ENCODE results near the gene SSU72.
A peak's percentile ranks its signal among the peaks of the same experiment; 100 is the strongest.
"Not testable (repeated sequence)": the region's sequence is repeated elsewhere in the genome, so short reads cannot be mapped to it uniquely, and the experiment has no call there.

The SSU72 gene

GRCh38 chr1:1597275-1597930 lies 22.7 kb upstream of the SSU72 start:
- H3K4me3 ChIP-seq: no peak overlapping the region
- H3K27me3 ChIP-seq: peaks cover 48% of the 10 kb centered on the region
- no peak for TF ChIP-seq Cebpa-rat (IDR thresholded peaks at IDR 0.05)
- no peaks in the 10 kb centered on the region for H3K36me3 ChIP-seq
- peak overlapping the region; percentile 91 for H3K4me2 ChIP-seq
- H4K20me1 ChIP-seq: peaks cover 21% of the 10 kb centered on the region
- no peaks in the 10 kb centered on the region for H3K9me3 ChIP-seq
- peaks cover 54% of the 10 kb centered on the region for H3K4me1 ChIP-seq
- H3K27ac ChIP-seq: no peak overlapping the region
- no peak overlapping the region for H3K9ac ChIP-seq

GRCh38 chr1:1596493-1597274 lies 22.0 kb upstream of the SSU72 start:
- peaks cover 42% of the 10 kb centered on the region for H3K27me3 ChIP-seq
- H3K9me3 ChIP-seq: no peaks in the 10 kb centered on the region
- no peaks in the 10 kb centered on the region for H3K36me3 ChIP-seq
- no peak overlapping the region for H3K27ac ChIP-seq
- TF ChIP-seq Cebpa-rat (IDR thresholded peaks at IDR 0.05): no peak
- peak overlapping the region; percentile 91 for H3K4me2 ChIP-seq
- H4K20me1 ChIP-seq: peaks cover 21% of the 10 kb centered on the region
- no peak overlapping the region for H3K4me3 ChIP-seq
- H3K4me1 ChIP-seq: peaks cover 47% of the 10 kb centered on the region
- H3K9ac ChIP-seq: no peak overlapping the region

GRCh38 chr1:1595341-1595740 lies 20.7 kb upstream of the SSU72 start:
- H3K4me1 ChIP-seq: peaks cover 34% of the 10 kb centered on the region
- H4K20me1 ChIP-seq: peaks cover 21% of the 10 kb centered on the region
- not testable (repeated sequence) for H3K9ac ChIP-seq, H3K4me2 ChIP-seq, H3K9me3 ChIP-seq, H3K4me3 ChIP-seq, H3K36me3 ChIP-seq, H3K27ac ChIP-seq
- H3K27me3 ChIP-seq: peaks cover 28% of the 10 kb centered on the region

- TF ChIP-seq Cebpa-rat (IDR thresholded peaks at IDR 0.05): no peak
- H4K20me1 ChIP-seq: peaks cover 21% of the 10 kb centered on the region
Measured at GRCh38 chr1:1594602-1595260, 20.1 kb upstream of the SSU72 start.

GRCh38 chr1:1593834-1594601 lies 19.4 kb upstream of the SSU72 start:
- H3K9ac ChIP-seq: peak overlapping the region; percentile 15; the same call in 1 of the 2 replicates
- peaks cover 15% of the 10 kb centered on the region for H4K20me1 ChIP-seq
- H3K36me3 ChIP-seq: no peaks in the 10 kb centered on the region
- H3K9me3 ChIP-seq: no peaks in the 10 kb centered on the region
- no peak overlapping the region for H3K27ac ChIP-seq
- peaks cover 17% of the 10 kb centered on the region for H3K27me3 ChIP-seq
- H3K4me2 ChIP-seq: no peak overlapping the region
- peaks cover 34% of the 10 kb centered on the region for H3K4me1 ChIP-seq
- no peak overlapping the region for H3K4me3 ChIP-seq
- TF ChIP-seq Cebpa-rat (IDR thresholded peaks at IDR 0.05): no peak

More at GRCh38 chr1:1594602-1595260, 20.1 kb upstream of the SSU72 start:
- H3K4me2 ChIP-seq: no peak overlapping the region
- H3K9ac ChIP-seq: no peak overlapping the region
- no peak overlapping the region for H3K4me3 ChIP-seq
- peaks cover 35% of the 10 kb centered on the region for H3K4me1 ChIP-seq
- no peaks in the 10 kb centered on the region for H3K36me3 ChIP-seq
- no peak overlapping the region for H3K27ac ChIP-seq
- H3K27me3 ChIP-seq: peaks cover 24% of the 10 kb centered on the region
- H3K9me3 ChIP-seq: no peaks in the 10 kb centered on the region

GRCh38 chr1:1591452-1591851 lies 16.8 kb upstream of the SSU72 start:
- no peak overlapping the region for H3K27ac ChIP-seq
- H3K4me1 ChIP-seq: peaks cover 9% of the 10 kb centered on the region
- no peak overlapping the region for H3K9ac ChIP-seq

GRCh38 chr1:1583347-1584010 lies 8.8 kb upstream of the SSU72 start:
- Histone ChIP-seq H4K20me1 (no peaks in the 10 kb centered on the region), H3K36me3 (no peaks in the 10 kb centered on the region), H3K27ac (no peak overlapping the region), H3K9me3 (no peaks in the 10 kb centered on the region), H3K27me3 (peaks cover 40% of the 10 kb centered on the region), H3K9ac (no peak overlapping the region), H3K4me2 (no peak overlapping the region), H3K4me3 (no peak overlapping the region), H3K4me1 (no peaks in the 10 kb centered on the region)
- TF ChIP-seq Cebpa-rat (IDR thresholded peaks at IDR 0.05): no peak

More at GRCh38 chr1:1591452-1591851, 16.8 kb upstream of the SSU72 start:
- no peak overlapping the region for H3K4me2 ChIP-seq
- H3K36me3 ChIP-seq: no peaks in the 10 kb centered on the region
- H3K9me3 ChIP-seq: no peaks in the 10 kb centered on the region
- H3K27me3 ChIP-seq: no peaks in the 10 kb centered on the region
- H3K4me3 ChIP-seq: no peak overlapping the region
- H4K20me1 ChIP-seq: no peaks in the 10 kb centered on the region
- no peak for TF ChIP-seq Cebpa-rat (IDR thresholded peaks at IDR 0.05)

GRCh38 chr1:1582585-1583346 lies 8.1 kb upstream of the SSU72 start:
- H3K27me3 ChIP-seq: peaks cover 48% of the 10 kb centered on the region
- H3K4me2 ChIP-seq: no peak overlapping the region
- TF ChIP-seq Cebpa-rat (IDR thresholded peaks at IDR 0.05): no peak

More at GRCh38 chr1:1582585-1583346, 8.1 kb upstream of the SSU72 start:
- H3K4me1 ChIP-seq: no peaks in the 10 kb centered on the region
- no peaks in the 10 kb centered on the region for H3K9me3 ChIP-seq
- H4K20me1 ChIP-seq: no peaks in the 10 kb centered on the region
- H3K9ac ChIP-seq: no peak overlapping the region
- H3K4me3 ChIP-seq: no peak overlapping the region
- no peak overlapping the region for H3K27ac ChIP-seq
- H3K36me3 ChIP-seq: no peaks in the 10 kb centered on the region

All from BLaER1 (cell line).